Panc1 (cell line): ENCODE data around the gene GALNT9.

ENCODE experiments used
- CTCF ChIP-seq: fragments of 450-650 bp; IDR thresholded peaks from 2 replicates; pipeline ENCODE4 v1.5.1; 2017; ENCODE audit warnings: mild to moderate bottlenecking
- POLR2AphosphoS5 ChIP-seq: IDR thresholded peaks from 2 replicates; pipeline ENCODE4 v1.6.1; 2012; ENCODE audit warnings: mild to moderate bottlenecking, low read depth, low read length, moderate library complexity
- TCF7L2 ChIP-seq: IDR thresholded peaks from 2 replicates; pipeline ENCODE4 v1.6.1; 2011; ENCODE audit warnings: mild to moderate bottlenecking, low read depth, low read length, inconsistent platforms

DNA sequence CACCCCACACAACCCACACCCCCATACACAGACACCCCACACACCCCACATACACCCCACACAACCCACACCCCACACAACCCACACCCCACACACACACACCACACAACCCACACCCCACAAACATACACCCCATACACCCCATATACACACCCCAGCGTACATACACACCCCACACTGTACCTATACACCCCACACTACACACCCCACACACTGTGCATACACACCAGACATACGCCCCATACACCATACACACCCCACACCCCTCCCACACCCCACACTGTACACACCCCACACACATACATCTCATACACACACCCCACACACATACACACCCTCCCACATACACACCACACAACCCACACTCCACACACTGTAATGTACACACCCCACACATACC, 104.9 kb downstream of the GALNT9 start:
- TF ChIP-seq CTCF (no peak), TCF7L2 (no peak), POLR2AphosphoS5 (no peak)
